ENCODE measurements around the gene MACROD1.

- TF ChIP-seq, protein P1, sequence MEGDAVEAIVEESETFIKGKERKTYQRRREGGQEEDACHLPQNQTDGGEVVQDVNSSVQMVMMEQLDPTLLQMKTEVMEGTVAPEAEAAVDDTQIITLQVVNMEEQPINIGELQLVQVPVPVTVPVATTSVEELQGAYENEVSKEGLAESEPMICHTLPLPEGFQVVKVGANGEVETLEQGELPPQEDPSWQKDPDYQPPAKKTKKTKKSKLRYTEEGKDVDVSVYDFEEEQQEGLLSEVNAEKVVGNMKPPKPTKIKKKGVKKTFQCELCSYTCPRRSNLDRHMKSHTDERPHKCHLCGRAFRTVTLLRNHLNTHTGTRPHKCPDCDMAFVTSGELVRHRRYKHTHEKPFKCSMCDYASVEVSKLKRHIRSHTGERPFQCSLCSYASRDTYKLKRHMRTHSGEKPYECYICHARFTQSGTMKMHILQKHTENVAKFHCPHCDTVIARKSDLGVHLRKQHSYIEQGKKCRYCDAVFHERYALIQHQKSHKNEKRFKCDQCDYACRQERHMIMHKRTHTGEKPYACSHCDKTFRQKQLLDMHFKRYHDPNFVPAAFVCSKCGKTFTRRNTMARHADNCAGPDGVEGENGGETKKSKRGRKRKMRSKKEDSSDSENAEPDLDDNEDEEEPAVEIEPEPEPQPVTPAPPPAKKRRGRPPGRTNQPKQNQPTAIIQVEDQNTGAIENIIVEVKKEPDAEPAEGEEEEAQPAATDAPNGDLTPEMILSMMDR (IDR thresholded peaks at IDR 0.05): no peak
- TF ChIP-seq POLR2AphosphoS5 (IDR thresholded peaks at IDR 0.05): no peak
- no peak for TF ChIP-seq EP300 (IDR thresholded peaks at IDR 0.05)
Observed at GRCh38 chr11:64092111-64092760, 73.7 kb downstream of the MACROD1 start.

Measured in suprapubic skin (tissue), 4 donors.